Measurements from ENCODE around the gene TRIM44. TPM values are rescaled to one million over a fixed set of nuclear protein-coding genes. Genes with fewer than 3 reads are reported as not detected.

TRIM44 gene
- total RNA-seq, 1 experiment from 2014 or later = 33.4 TPM

- H3K9me2 ChIP-seq (ENCODE audit: insufficient read depth) = no peaks in the 10 kb centered on the region
- peaks cover 10% of the 10 kb centered on the region; the same call in 1 of the 2 replicates for H3K79me2 ChIP-seq (ENCODE audit: insufficient read depth, low read length)
- intact Hi-C loops (cut with micrococcal nuclease) = loop anchor here (2.0 to 10.0 kb wide), 6 partner anchors 45 to 867 kb away; partner anchors contain the start of genes LDLRAD3 and TRIM44
- peak within 1 kb of the TSS; percentile 76 for H3K27ac ChIP-seq (ENCODE audit: low read depth, low read length)
- H3K4me2 ChIP-seq (ENCODE audit: low read length) = peak within 1 kb of the TSS; percentile 88
- DNase-seq (ENCODE audit: low read depth, low spot score) = no peak
- RAD21 ChIA-PET (ENCODE audit: low non-redundant PET in 1 of 2, low total read pairs in 2 of 2, uncharacterized antibody in 2 of 2, unreplicated experiment in 2 of 2) = no interaction called here
- TF ChIP-seq CEBPB (IDR thresholded peaks at IDR 0.05; ENCODE audit: low read depth) (no peak), EZH2 (IDR thresholded peaks at IDR 0.05) (no peak), ATF3 (IDR thresholded peaks at IDR 0.05) (no peak), TCF7L2 (IDR thresholded peaks at IDR 0.05; ENCODE audit: borderline replicate concordance, extremely low read depth, insufficient read depth, insufficient read length) (no peak), CBX3 (IDR thresholded peaks at IDR 0.05; ENCODE audit: low read depth) (peak; percentile 66), REST (IDR thresholded peaks at IDR 0.05; ENCODE audit: low read depth) (no peak), YY1 (IDR thresholded peaks at IDR 0.05; ENCODE audit: extremely low read depth, insufficient replicate concordance, low read depth, low read length) (no peak), MAX (IDR thresholded peaks at IDR 0.05) (peak; percentile 85), EZH2phosphoT487 (IDR thresholded peaks at IDR 0.05; ENCODE audit: borderline replicate concordance) (no peak), EGR1 (IDR thresholded peaks at IDR 0.05; ENCODE audit: low read depth) (0 out of 2 replicates have a peak, but pooled peaks have one; percentile 37), SP1 (IDR thresholded peaks at IDR 0.05; ENCODE audit: low read depth) (peak; percentile 51), POLR2AphosphoS5 (IDR thresholded peaks at IDR 0.05; ENCODE audit: low read depth, low read length) (no peak), CTCF (IDR thresholded peaks at IDR 0.05 in 2 of 3, conservative IDR thresholded peaks at IDR 0.05 in 1 of 3; ENCODE audit: borderline replicate concordance in 1 of 3, insufficient read depth in 1 of 3, low read depth in 2 of 3, low read length in 2 of 3) (no peak), POLR2A (IDR thresholded peaks at IDR 0.05; ENCODE audit: borderline replicate concordance, extremely low read depth, insufficient read depth, insufficient read length) (peak; percentile 4), SRF (IDR thresholded peaks at IDR 0.05; ENCODE audit: low read depth) (no peak), FOSL1 (IDR thresholded peaks at IDR 0.05; ENCODE audit: low read depth) (no peak), RAD21 (IDR thresholded peaks at IDR 0.05; ENCODE audit: low read depth) (no peak)
- CTCF ChIA-PET = interaction anchor here (0.7 to 3.3 kb wide), 3 partner anchors 204 to 641 kb away, joined by 3 to 22 read pairs (median 5); no protein-coding TSS in a partner anchor
- POLR2A ChIA-PET = interaction anchor here (1.0 kb wide), 1 partner anchor 204 kb away, joined by 3 read pairs; no protein-coding TSS in a partner anchor
- peaks cover 13 to 59% of the 10 kb centered on the region in 2 experiments; a peak in 3 of 4 replicates for H3K4me1 ChIP-seq (ENCODE audit: control insufficient read depth in 1 of 2, insufficient read depth in 2 of 2, low read length in 2 of 2)
- no TSS peak for BruUV-seq (replicated peaks)
- H3K36me3 ChIP-seq (ENCODE audit: control insufficient read depth in 1 of 2, insufficient read depth in 2 of 2, low read length in 2 of 2) = no peaks in the 10 kb centered on the region
- H3K9ac ChIP-seq (ENCODE audit: low read length) = peak within 1 kb of the TSS; percentile 65
- H2AFZ ChIP-seq (ENCODE audit: low read depth, low read length, poor library complexity, severe bottlenecking) = no peak within 1 kb of the TSS
- 0 out of 2 replicates have a peak, but pooled peaks cover 4% of the 10 kb centered on the region for H3K27me3 ChIP-seq (ENCODE audit: insufficient read depth, low read length)
- peak; percentile 65 for ATAC-seq
- H3K9me3 ChIP-seq (ENCODE audit: control insufficient read depth in 1 of 2, insufficient read depth in 1 of 2, low read depth in 1 of 2, low read length in 2 of 2) = no peaks in the 10 kb centered on the region
- H4K20me1 ChIP-seq (ENCODE audit: insufficient read depth) = no peaks in the 10 kb centered on the region
- peak within 1 kb of the TSS; percentile 49 to 60 for H3K4me3 ChIP-seq (replicated peaks in 1 of 2; ENCODE audit: low read depth in 1 of 2, low read length in 2 of 2)
Observed at GRCh38 chr11:35617687-35618496, 44.7 kb upstream of the TRIM44 start, which contains the start of gene FJX1. FJX1 (plus strand) TSS chr11:35618460; CDS start chr11:35618637, 177 bp downstream.

Measured in HCT116 (cell line).